A673 (cell line): ENCODE results near the gene MRS2. TPM values are rescaled to one million over a fixed set of nuclear protein-coding genes. Genes with fewer than 3 reads are reported as not detected.

Experiments used
- BruUV-seq: library from RNA; stranded (reverse); fragments of 400-500 nt; replicated peaks from 2 replicates; lab custom pipeline; 2021; lab: Mats Ljungman, UMichigan
- CTCF ChIA-PET: fragments of 300-600 bp; sonication (Branson Sonifier 250); formaldehyde crosslinking; loops from one replicate; lab custom pipeline; 2022; ENCODE audit warnings: antibody characterized with exemption; lab: Charles Lee
- POLR2A ChIA-PET: fragments of 300-600 bp; sonication (Branson Sonifier 250); formaldehyde crosslinking; loops from one replicate; lab custom pipeline; 2022; ENCODE audit warnings: antibody characterized with exemption; ENCODE audit not compliant: low non-redundant PET; lab: Charles Lee
- DNase-seq: peaks from one replicate; pipeline ENCODE4 v3.0.0-alpha.2; 2015; ENCODE audit warnings: low spot score
- H3K27ac ChIP-seq: fragments of 200-600 bp; sonication (generic); 2 replicates; pipeline ENCODE4 v1.5.1; 2016; ENCODE audit warnings: mixed run types, low read depth, mild to moderate bottlenecking, mixed read lengths, antibody characterized with exemption, low read length; ENCODE audit not compliant: poor library complexity, severe bottlenecking
- H3K27me3 ChIP-seq: fragments of 200-600 bp; sonication (generic); replicated peaks from 2 replicates; pipeline ENCODE4 v1.6.1; 2017; ENCODE audit warnings: mixed run types, low read depth, mild to moderate bottlenecking, mixed read lengths, antibody characterized with exemption, low read length; ENCODE audit not compliant: insufficient read depth, poor library complexity
- H3K36me3 ChIP-seq: fragments of 200-600 bp; sonication (generic); 2 replicates; pipeline ENCODE4 v1.6.1; 2016; ENCODE audit warnings: mixed run types, mild to moderate bottlenecking, mixed read lengths, antibody characterized with exemption, low read length; ENCODE audit not compliant: insufficient read depth, poor library complexity, severe bottlenecking
- H3K4me1 ChIP-seq: fragments of 200-600 bp; sonication (generic); 2 replicates; pipeline ENCODE4 v1.6.1; 2017; ENCODE audit warnings: mixed run types, mild to moderate bottlenecking, mixed read lengths, antibody characterized with exemption, low read length; ENCODE audit not compliant: insufficient read depth, poor library complexity, severe bottlenecking
- H3K4me3 ChIP-seq: fragments of 200-600 bp; sonication (generic); 2 replicates; pipeline ENCODE4 v1.5.1; 2016; ENCODE audit warnings: low read depth, mixed run types, mild to moderate bottlenecking, mixed read lengths, low read length; ENCODE audit not compliant: poor library complexity, severe bottlenecking
- H3K9me3 ChIP-seq: fragments of 200-600 bp; sonication (generic); 2 replicates; pipeline ENCODE4 v1.6.1; 2016; ENCODE audit warnings: mixed run types, low read depth, mild to moderate bottlenecking, mixed read lengths, antibody characterized with exemption, low read length; ENCODE audit not compliant: poor library complexity, severe bottlenecking
- EZH2 ChIP-seq: fragments of 200-600 bp; sonication (generic); IDR thresholded peaks from 2 replicates; pipeline ENCODE4 v1.6.1; 2017; ENCODE audit warnings: borderline replicate concordance, low read depth, mild to moderate bottlenecking, mixed read lengths, antibody characterized with exemption, low read length; ENCODE audit not compliant: poor library complexity, severe bottlenecking
- intact Hi-C: fragments of 100-400 bp; cut with micrococcal nuclease; formaldehyde crosslinking; loops from one replicate; pipeline ENCODE4 v1.10.0; 2022; ENCODE audit not compliant: unreplicated experiment
- total RNA-seq: library from RNA; stranded (reverse); gene quantifications from 2 replicates; pipeline ENCODE4 v1.2.3, GENCODE V29; 2021
- TF ChIP-seq, protein P1 (sequence below): fragments of 300-800, 200-600 bp; sonication (generic); conservative IDR thresholded peaks from 2 replicates; pipeline ENCODE4 v1.5.1; 2017; ENCODE audit warnings: low read depth, mild to moderate bottlenecking, antibody characterized with exemption, low read length, moderate library complexity, mixed read lengths

Gene MRS2
- total RNA-seq, 1 experiment from 2014 or later: 46.6 TPM

DNA sequence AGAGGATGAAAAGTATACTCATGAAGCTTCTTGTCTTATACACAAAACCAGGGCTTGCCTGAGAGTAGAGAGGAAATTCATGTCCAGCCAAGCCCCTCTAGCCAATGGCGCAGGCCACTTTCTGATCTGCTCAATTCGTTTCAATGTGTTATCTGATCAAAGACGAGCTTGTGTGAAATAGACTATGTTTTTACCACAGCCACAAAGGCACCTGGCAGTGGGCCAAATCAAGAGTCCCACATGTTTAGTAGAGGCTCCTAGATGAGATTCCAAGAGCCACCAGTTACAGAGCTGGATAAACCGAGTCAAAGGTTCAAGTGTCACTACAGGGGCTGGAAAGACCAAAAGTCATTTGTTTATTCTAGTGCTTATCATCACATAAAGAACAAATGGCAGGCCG, 51.7 kb downstream of the MRS2 start:
- no peaks in the 10 kb centered on the region for H3K27me3 ChIP-seq
- H3K27ac ChIP-seq: no peak overlapping the region
- BruUV-seq: no TSS peak
- H3K4me1 ChIP-seq: no peaks in the 10 kb centered on the region
- intact Hi-C loops: no loop called here
- CTCF ChIA-PET: no interaction called here
- TF ChIP-seq, protein P1, sequence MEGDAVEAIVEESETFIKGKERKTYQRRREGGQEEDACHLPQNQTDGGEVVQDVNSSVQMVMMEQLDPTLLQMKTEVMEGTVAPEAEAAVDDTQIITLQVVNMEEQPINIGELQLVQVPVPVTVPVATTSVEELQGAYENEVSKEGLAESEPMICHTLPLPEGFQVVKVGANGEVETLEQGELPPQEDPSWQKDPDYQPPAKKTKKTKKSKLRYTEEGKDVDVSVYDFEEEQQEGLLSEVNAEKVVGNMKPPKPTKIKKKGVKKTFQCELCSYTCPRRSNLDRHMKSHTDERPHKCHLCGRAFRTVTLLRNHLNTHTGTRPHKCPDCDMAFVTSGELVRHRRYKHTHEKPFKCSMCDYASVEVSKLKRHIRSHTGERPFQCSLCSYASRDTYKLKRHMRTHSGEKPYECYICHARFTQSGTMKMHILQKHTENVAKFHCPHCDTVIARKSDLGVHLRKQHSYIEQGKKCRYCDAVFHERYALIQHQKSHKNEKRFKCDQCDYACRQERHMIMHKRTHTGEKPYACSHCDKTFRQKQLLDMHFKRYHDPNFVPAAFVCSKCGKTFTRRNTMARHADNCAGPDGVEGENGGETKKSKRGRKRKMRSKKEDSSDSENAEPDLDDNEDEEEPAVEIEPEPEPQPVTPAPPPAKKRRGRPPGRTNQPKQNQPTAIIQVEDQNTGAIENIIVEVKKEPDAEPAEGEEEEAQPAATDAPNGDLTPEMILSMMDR: no peak
- TF ChIP-seq EZH2: no peak
- DNase-seq: no peak
- POLR2A ChIA-PET: no interaction called here
- no peaks in the 10 kb centered on the region for H3K36me3 ChIP-seq
- H3K9me3 ChIP-seq: no peaks in the 10 kb centered on the region
- H3K4me3 ChIP-seq: no peak overlapping the region

DNA sequence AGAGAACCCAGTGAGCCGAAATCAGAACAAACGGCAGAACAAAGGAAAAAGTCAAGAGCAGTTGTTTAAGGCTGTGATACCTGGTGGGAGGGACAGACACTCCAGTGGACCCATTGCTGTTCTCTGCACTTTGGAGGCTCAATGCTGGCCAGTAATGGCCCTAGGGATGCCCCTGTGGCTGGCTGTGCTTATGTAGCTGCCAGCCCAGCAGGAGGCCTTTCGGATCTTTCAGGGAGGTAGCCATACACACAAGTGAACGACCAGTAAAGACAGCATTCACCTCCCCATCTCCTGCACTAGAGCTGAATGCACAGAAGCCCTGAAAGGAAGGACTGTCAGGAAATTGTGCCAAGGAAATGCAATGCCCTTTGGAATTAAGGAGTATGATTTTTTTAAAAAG, 52.3 kb downstream of the MRS2 start:
- ChIA-PET POLR2A (no interaction called here), CTCF (no interaction called here)
- Histone ChIP-seq H3K4me3 (no peak overlapping the region), H3K27me3 (no peaks in the 10 kb centered on the region), H3K27ac (no peak overlapping the region), H3K36me3 (no peaks in the 10 kb centered on the region), H3K4me1 (no peaks in the 10 kb centered on the region), H3K9me3 (no peaks in the 10 kb centered on the region)
- no peak for TF ChIP-seq EZH2
- TF ChIP-seq, protein P1: no peak
- no TSS peak for BruUV-seq
- intact Hi-C loops: no loop called here
- DNase-seq: no peak

DNA sequence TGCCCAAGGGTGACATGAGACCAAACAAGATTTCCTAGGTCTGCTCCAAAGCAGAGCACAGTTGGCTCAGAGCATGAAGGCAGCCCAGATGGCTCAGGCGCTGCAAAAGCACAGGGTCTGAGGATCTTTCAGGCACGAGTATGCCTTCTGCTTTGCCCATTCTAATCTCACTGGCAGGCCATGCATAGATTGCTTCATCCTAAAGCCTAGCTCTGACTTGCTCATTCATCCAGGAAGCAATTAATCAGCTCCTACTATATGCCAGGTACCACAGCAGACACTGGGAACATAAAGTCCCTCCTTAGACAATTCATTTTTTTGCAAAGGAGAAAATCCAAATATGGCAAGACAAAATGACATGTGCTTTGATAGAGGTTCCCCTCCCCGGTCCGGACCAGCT, 55.4 kb downstream of the MRS2 start:
- no peak for DNase-seq
- no peak for TF ChIP-seq EZH2
- TF ChIP-seq, protein P1: no peak
- no peaks in the 10 kb centered on the region for H3K4me1 ChIP-seq
- no peaks in the 10 kb centered on the region for H3K36me3 ChIP-seq
- no TSS peak for BruUV-seq
- H3K4me3 ChIP-seq: no peak overlapping the region
- ChIA-PET CTCF (no interaction called here), POLR2A (no interaction called here)
- peaks cover 2% of the 10 kb centered on the region for H3K27me3 ChIP-seq
- no peaks in the 10 kb centered on the region for H3K9me3 ChIP-seq
- H3K27ac ChIP-seq: no peak overlapping the region
- intact Hi-C loops: no loop called here
